ENCODE data around the gene SSR1.

Gene SSR1

GRCh38 chr6:7236306-7237209 is 76.4 kb downstream of the SSR1 start:
- Histone ChIP-seq H3K9ac (ENCODE audit: low read depth, low read length, poor library complexity, severe bottlenecking) (no peak overlapping the region), H3K9me2 (replicated peaks; ENCODE audit: low read depth, low read length) (no peaks in the 10 kb centered on the region), H3K4me3 (ENCODE audit: low read length, poor library complexity, severe bottlenecking) (no peak overlapping the region), H3F3A (ENCODE audit: low read depth) (no peaks in the 10 kb centered on the region), H3K36me3 (ENCODE audit: insufficient read depth, low read length) (peaks cover 67% of the 10 kb centered on the region; the same call in 1 of the 2 replicates), H3K27me3 (ENCODE audit: insufficient read depth, low read length, poor library complexity, severe bottlenecking) (no peaks in the 10 kb centered on the region), H3K79me2 (ENCODE audit: insufficient read depth, low read length) (no peaks in the 10 kb centered on the region), H2AFZ (ENCODE audit: low read length) (no peak overlapping the region), H3K9me3 (ENCODE audit: insufficient read depth, low read depth, low read length) (no peaks in the 10 kb centered on the region), H3K4me1 (ENCODE audit: insufficient read depth, low read length, poor library complexity, severe bottlenecking) (peaks cover 13% of the 10 kb centered on the region), H4K20me1 (ENCODE audit: insufficient read depth, low read length, poor library complexity, severe bottlenecking) (no peaks in the 10 kb centered on the region), H3K4me2 (ENCODE audit: low read depth, low read length, poor library complexity, severe bottlenecking) (no peak overlapping the region)
- TF ChIP-seq CTCF (conservative IDR thresholded peaks at IDR 0.05; ENCODE audit: low read length) = no peak
- no peak for TF ChIP-seq EZH2phosphoT487 (IDR thresholded peaks at IDR 0.05; ENCODE audit: borderline replicate concordance)

GRCh38 chr6:7235712-7236305 is 77.2 kb downstream of the SSR1 start:
- TF ChIP-seq EZH2phosphoT487 (IDR thresholded peaks at IDR 0.05; ENCODE audit: borderline replicate concordance) = no peak
- no peak for TF ChIP-seq CTCF (conservative IDR thresholded peaks at IDR 0.05; ENCODE audit: low read length)
- H3K36me3 ChIP-seq (ENCODE audit: insufficient read depth, low read length) = peaks cover 67% of the 10 kb centered on the region; the same call in 1 of the 2 replicates
- no peaks in the 10 kb centered on the region for H3K27me3 ChIP-seq (ENCODE audit: insufficient read depth, low read length, poor library complexity, severe bottlenecking)
- peaks cover 13% of the 10 kb centered on the region for H3K4me1 ChIP-seq (ENCODE audit: insufficient read depth, low read length, poor library complexity, severe bottlenecking)
- no peak overlapping the region for H3K4me2 ChIP-seq (ENCODE audit: low read depth, low read length, poor library complexity, severe bottlenecking)
- H4K20me1 ChIP-seq (ENCODE audit: insufficient read depth, low read length, poor library complexity, severe bottlenecking) = no peaks in the 10 kb centered on the region
- H3K9me2 ChIP-seq (replicated peaks; ENCODE audit: low read depth, low read length) = no peaks in the 10 kb centered on the region
- H3F3A ChIP-seq (ENCODE audit: low read depth) = no peaks in the 10 kb centered on the region
- no peak overlapping the region for H2AFZ ChIP-seq (ENCODE audit: low read length)
- no peak overlapping the region for H3K4me3 ChIP-seq (ENCODE audit: low read length, poor library complexity, severe bottlenecking)
- no peak overlapping the region for H3K9ac ChIP-seq (ENCODE audit: low read depth, low read length, poor library complexity, severe bottlenecking)
- H3K79me2 ChIP-seq (ENCODE audit: insufficient read depth, low read length) = no peaks in the 10 kb centered on the region
- no peaks in the 10 kb centered on the region for H3K9me3 ChIP-seq (ENCODE audit: insufficient read depth, low read depth, low read length)

DNA sequence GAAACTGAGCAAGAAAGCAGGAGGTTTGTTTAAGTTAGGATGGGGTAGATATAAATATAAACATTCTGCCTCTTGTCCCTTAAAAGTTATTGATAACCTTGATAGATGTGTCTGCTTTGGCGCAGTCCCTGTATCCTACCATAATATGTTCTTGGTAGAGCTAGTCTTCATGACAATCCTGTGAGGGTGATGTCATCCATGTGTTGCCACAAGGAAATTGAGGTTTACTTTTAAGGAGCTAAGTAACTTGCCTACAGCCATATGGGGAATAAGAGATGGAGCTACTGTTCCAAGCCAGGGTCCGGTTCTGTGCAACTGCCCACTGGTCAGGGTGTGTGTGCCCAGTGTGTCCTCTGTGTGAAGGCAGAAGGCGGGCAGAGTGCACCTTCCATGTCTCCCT is 78.5 kb downstream of the SSR1 start:
- H4K20me1 ChIP-seq (ENCODE audit: insufficient read depth, low read length, poor library complexity, severe bottlenecking) = no peaks in the 10 kb centered on the region
- TF ChIP-seq CTCF (conservative IDR thresholded peaks at IDR 0.05; ENCODE audit: low read length) (no peak), EZH2phosphoT487 (IDR thresholded peaks at IDR 0.05; ENCODE audit: borderline replicate concordance) (no peak)
- no peak overlapping the region for H3K4me2 ChIP-seq (ENCODE audit: low read depth, low read length, poor library complexity, severe bottlenecking)
- peaks cover 13% of the 10 kb centered on the region for H3K4me1 ChIP-seq (ENCODE audit: insufficient read depth, low read length, poor library complexity, severe bottlenecking)
- H3K4me3 ChIP-seq (ENCODE audit: low read length, poor library complexity, severe bottlenecking) = no peak overlapping the region
- no peak overlapping the region for H3K9ac ChIP-seq (ENCODE audit: low read depth, low read length, poor library complexity, severe bottlenecking)
- no peak overlapping the region for H2AFZ ChIP-seq (ENCODE audit: low read length)
- H3K79me2 ChIP-seq (ENCODE audit: insufficient read depth, low read length) = no peaks in the 10 kb centered on the region
- H3K9me2 ChIP-seq (replicated peaks; ENCODE audit: low read depth, low read length) = no peaks in the 10 kb centered on the region
- no peaks in the 10 kb centered on the region for H3F3A ChIP-seq (ENCODE audit: low read depth)
- no peaks in the 10 kb centered on the region for H3K27me3 ChIP-seq (ENCODE audit: insufficient read depth, low read length, poor library complexity, severe bottlenecking)
- peaks cover 70% of the 10 kb centered on the region; the same call in 1 of the 2 replicates for H3K36me3 ChIP-seq (ENCODE audit: insufficient read depth, low read length)
- no peaks in the 10 kb centered on the region for H3K9me3 ChIP-seq (ENCODE audit: insufficient read depth, low read depth, low read length)

Data from Loucy (cell line).